GM13976 (cell line): ENCODE data around the gene HSPB2.
"Not testable (repeated sequence)": the region's sequence is repeated elsewhere in the genome, so short reads cannot be mapped to it uniquely, and the experiment has no call there.

ENCODE experiments used
- DNase-seq: peaks from one replicate; pipeline ENCODE4 v3.0.0; 2012; ENCODE audit warnings: low spot score
- in situ Hi-C: fragments of 300-500 bp; cut with MboI; formaldehyde crosslinking; loops from one replicate; pipeline ENCODE4 v1.12.0; 2022; ENCODE audit warnings: low sequenced_read_pairs, mixed read lengths, inconsistent platforms; ENCODE audit not compliant: unreplicated experiment
- TF ChIP-seq, protein P1 (sequence below): IDR thresholded peaks from 2 replicates; pipeline ENCODE4 v1.5.1; 2012; ENCODE audit warnings: borderline replicate concordance, mild to moderate bottlenecking; ENCODE audit not compliant: insufficient read depth; ENCODE audit errors: extremely low read depth, missing control alignments, control extremely low read depth

Gene HSPB2

GRCh38 chr11:111930472-111930871, 17.9 kb downstream of the HSPB2 start:
- TF ChIP-seq, protein P1, sequence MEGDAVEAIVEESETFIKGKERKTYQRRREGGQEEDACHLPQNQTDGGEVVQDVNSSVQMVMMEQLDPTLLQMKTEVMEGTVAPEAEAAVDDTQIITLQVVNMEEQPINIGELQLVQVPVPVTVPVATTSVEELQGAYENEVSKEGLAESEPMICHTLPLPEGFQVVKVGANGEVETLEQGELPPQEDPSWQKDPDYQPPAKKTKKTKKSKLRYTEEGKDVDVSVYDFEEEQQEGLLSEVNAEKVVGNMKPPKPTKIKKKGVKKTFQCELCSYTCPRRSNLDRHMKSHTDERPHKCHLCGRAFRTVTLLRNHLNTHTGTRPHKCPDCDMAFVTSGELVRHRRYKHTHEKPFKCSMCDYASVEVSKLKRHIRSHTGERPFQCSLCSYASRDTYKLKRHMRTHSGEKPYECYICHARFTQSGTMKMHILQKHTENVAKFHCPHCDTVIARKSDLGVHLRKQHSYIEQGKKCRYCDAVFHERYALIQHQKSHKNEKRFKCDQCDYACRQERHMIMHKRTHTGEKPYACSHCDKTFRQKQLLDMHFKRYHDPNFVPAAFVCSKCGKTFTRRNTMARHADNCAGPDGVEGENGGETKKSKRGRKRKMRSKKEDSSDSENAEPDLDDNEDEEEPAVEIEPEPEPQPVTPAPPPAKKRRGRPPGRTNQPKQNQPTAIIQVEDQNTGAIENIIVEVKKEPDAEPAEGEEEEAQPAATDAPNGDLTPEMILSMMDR: no peak
- DNase-seq: no peak
- in situ Hi-C loops: no loop called here

- in situ Hi-C loops: no loop called here
- DNase-seq: no peak
- TF ChIP-seq, protein P1: no peak
These were observed 20.0 kb downstream of the HSPB2 start for GRCh38 chr11:111932611-111932950.

DNA sequence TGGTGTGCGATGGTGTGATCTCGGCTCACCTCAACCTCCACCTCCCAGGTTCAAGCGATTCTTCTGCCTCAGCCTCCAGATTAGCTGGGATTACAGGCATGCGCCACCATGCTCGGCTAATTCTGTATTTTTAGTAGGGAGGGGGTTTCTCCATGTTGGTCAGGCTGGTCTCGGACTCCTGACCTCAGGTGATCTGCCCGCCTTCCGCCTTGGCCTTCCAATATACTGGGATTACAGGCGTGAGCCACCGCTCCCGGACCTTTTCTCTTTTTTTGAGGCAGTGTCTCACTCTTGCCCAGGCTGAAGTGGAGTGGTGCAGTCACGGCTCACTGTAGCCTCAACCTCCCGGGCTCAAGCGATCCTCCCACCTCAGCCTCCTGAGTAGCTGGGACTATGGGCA, 20.6 kb downstream of the HSPB2 start:
- in situ Hi-C loops, DNase-seq: not testable (repeated sequence)

DNA sequence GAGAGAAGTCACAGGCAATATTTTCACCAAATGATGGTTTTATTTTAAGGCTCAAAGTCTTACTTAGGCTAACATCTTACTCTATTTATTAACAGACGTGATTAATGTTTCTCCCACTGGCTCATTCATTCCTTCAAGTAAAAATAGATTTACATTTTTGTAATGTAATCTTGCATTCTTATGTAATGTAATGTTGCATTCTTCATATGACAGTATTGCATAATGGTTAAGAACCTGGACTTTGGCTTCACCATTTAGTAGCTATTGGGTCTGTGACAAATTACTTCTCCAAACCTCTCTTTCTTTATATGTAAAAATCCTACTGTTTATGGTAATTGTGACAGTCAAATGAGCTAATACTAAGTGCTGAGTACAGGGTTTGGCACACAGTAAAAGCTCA, 21.3 kb downstream of the HSPB2 start:
- DNase-seq: no peak
- in situ Hi-C loops: no loop called here
- TF ChIP-seq, protein P1: no peak

- in situ Hi-C loops: no loop called here
- TF ChIP-seq, protein P1: no peak
- no peak for DNase-seq
These were observed 21.8 kb downstream of the HSPB2 start for GRCh38 chr11:111934306-111934705.

DNA sequence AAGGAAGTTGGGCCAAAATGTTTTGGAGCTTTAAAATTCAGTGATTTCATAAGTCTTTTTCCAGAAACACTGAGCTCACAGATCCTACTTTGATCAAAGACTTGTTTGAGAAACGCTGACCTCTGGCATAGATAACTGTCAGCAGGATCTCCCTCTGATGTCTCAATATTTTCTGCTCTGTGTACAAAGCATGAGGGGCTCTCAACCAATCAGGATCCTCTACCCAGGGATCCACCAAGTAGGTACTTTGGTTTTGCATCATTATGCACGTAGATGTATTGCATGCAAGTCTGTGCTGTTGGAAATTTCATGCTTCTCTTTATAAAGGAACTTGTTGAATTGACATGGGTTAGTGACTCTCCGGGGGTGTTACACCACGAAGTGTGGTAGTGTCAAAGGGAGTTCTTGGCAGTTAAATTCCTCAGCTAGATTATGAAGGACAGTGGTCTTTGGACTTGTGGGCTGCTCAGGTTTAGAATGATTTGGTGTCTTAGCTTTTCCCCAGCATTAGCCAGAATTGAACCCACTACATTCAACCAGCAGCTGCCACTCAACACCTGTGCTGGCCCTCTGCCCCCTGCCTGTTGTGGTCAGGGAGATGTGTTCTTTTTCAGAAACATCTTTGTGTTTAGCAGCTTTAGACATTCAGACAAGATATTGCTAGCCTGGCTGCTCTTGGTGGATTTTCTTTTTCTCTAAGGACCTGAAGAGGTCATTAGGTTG, 22.9 kb downstream of the HSPB2 start:
- no peak for DNase-seq
- TF ChIP-seq, protein P1: no peak
- in situ Hi-C loops: no loop called here

- DNase-seq: no peak
- TF ChIP-seq, protein P1: no peak
- in situ Hi-C loops: no loop called here
These were observed 23.6 kb downstream of the HSPB2 start for GRCh38 chr11:111936040-111936540.
